ENCODE results near the gene RPS3. TPM values are rescaled to one million over a fixed set of nuclear protein-coding genes. Genes with fewer than 3 reads are reported as not detected.

The RPS3 gene
- total and polyA plus RNA-seq, 9 of the 15 experiments (the other 6 are each of a cell fraction or from before 2014, with no cell fraction given), result 2,700 to 5,771 (median 3,679) TPM

DNA sequence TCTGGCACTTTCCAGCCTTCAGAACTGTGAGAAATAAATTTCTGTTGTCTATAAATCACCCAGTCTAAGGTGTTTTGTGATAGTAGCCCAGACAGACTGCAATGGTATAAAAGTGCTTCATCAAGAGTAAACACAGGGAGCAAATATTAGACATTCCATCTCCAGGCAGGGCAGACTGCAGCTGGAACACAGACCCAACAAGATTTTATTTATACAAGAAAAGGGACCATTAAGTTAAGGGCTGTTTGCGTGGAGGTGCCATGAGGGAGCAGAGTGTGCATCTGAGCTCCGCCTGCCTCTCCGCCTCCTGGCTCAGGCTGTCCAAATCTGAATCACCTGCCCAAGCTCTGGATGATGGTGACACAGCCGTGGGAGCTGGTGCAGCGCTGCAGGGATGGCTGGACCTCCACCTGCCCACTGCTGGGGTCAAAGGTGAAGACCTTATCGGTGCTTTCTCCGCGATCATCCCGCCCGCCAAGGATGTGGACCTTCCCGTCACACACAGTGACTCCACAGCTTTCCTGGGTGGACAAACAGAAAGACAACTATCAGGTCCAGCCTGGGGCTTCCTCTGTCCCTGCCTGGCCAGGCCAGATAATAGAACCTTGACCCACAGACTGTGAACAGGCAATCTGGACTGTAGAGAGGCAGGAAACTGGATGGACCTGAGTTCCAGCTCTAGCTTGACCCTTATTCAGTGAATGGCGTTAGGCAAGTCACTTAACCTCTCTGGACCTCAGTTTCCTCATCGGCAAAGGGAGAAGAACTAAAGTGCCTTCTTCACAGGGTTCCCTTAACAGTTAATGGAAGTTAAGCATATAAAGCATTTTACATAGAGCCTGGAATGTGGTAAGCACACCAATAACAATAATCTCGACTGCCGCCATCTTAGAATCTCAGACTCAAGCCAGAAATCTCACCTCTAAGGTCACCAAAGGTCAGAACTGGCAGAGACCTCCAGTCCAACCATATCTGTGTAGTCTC lies 23.2 kb downstream of the RPS3 start (continued):
- TF ChIP-seq CGGBP1 (CRISPR knock-in tag; IDR thresholded peaks at IDR 0.05) (no peak), ZKSCAN1 (IDR thresholded peaks at IDR 0.05; ENCODE audit: low read depth, low read length) (no peak), NR2C2 (CRISPR knock-in tag; IDR thresholded peaks at IDR 0.05) (peak; percentile 64; the same call in 1 of the 2 replicates), NR2C2 (tag; IDR thresholded peaks at IDR 0.05) (peak; percentile 89), ZFPM2 (CRISPR knock-in tag; IDR thresholded peaks at IDR 0.05) (no peak), ZNF124 (CRISPR knock-in tag; IDR thresholded peaks at IDR 0.05) (no peak), MTA1 (IDR thresholded peaks at IDR 0.05; ENCODE audit: borderline replicate concordance) (peak; percentile 33; the same call in 1 of the 2 replicates), CHCHD3 (CRISPR knock-in tag; IDR thresholded peaks at IDR 0.05) (no peak), RBM22 (IDR thresholded peaks at IDR 0.05; ENCODE audit: low read depth, low read length, poor library complexity, severe bottlenecking) (no peak), TARDBP (IDR thresholded peaks at IDR 0.05) (no peak), FOXJ3 (CRISPR knock-in tag; IDR thresholded peaks at IDR 0.05) (no peak), SRSF1 (IDR thresholded peaks at IDR 0.05; ENCODE audit: low read depth, low read length) (no peak), ZBTB5 (IDR thresholded peaks at IDR 0.05) (no peak), LARP7 (IDR thresholded peaks at IDR 0.05) (no peak), NUFIP1 (IDR thresholded peaks at IDR 0.05; ENCODE audit: partially characterized antibody) (no peak), U2AF2 (optimal IDR thresholded peaks at IDR 0.05; ENCODE audit: low read depth, low read length) (no peak), SMARCA5 (IDR thresholded peaks at IDR 0.05) (no peak), KDM1A (IDR thresholded peaks at IDR 0.05) (peak; percentile 89 to 90)
- TF ChIP-seq, protein P1, sequence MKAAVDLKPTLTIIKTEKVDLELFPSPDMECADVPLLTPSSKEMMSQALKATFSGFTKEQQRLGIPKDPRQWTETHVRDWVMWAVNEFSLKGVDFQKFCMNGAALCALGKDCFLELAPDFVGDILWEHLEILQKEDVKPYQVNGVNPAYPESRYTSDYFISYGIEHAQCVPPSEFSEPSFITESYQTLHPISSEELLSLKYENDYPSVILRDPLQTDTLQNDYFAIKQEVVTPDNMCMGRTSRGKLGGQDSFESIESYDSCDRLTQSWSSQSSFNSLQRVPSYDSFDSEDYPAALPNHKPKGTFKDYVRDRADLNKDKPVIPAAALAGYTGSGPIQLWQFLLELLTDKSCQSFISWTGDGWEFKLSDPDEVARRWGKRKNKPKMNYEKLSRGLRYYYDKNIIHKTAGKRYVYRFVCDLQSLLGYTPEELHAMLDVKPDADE (conservative IDR thresholded peaks at IDR 0.05; ENCODE audit: control insufficient read depth, low read depth, low read length), result no peak
- TF ChIP-seq, protein P2, sequence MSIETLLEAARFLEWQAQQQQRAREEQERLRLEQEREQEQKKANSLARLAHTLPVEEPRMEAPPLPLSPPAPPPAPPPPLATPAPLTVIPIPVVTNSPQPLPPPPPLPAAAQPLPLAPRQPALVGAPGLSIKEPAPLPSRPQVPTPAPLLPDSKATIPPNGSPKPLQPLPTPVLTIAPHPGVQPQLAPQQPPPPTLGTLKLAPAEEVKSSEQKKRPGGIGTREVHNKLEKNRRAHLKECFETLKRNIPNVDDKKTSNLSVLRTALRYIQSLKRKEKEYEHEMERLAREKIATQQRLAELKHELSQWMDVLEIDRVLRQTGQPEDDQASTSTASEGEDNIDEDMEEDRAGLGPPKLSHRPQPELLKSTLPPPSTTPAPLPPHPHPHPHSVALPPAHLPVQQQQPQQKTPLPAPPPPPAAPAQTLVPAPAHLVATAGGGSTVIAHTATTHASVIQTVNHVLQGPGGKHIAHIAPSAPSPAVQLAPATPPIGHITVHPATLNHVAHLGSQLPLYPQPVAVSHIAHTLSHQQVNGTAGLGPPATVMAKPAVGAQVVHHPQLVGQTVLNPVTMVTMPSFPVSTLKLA (conservative IDR thresholded peaks at IDR 0.05), result 0 out of 4 replicates have a peak, but pooled peaks of 1 of the 2 experiments have one; percentile 29
- TF ChIP-seq, protein P3, sequence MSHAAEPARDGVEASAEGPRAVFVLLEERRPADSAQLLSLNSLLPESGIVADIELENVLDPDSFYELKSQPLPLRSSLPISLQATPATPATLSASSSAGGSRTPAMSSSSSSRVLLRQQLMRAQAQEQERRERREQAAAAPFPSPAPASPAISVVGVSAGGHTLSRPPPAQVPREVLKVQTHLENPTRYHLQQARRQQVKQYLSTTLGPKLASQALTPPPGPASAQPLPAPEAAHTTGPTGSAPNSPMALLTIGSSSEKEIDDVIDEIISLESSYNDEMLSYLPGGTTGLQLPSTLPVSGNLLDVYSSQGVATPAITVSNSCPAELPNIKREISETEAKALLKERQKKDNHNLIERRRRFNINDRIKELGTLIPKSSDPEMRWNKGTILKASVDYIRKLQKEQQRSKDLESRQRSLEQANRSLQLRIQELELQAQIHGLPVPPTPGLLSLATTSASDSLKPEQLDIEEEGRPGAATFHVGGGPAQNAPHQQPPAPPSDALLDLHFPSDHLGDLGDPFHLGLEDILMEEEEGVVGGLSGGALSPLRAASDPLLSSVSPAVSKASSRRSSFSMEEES (CRISPR knock-in tag; IDR thresholded peaks at IDR 0.05), result no peak

All from K562 (cell line).